MM.1S (cell line): ENCODE measurements around the gene OBSL1.

ENCODE experiments used
- DNase-seq: peaks from one replicate; pipeline ENCODE4 v3.0.0-alpha.2; 2015
- H2AFZ ChIP-seq: fragments of 300-600 bp; sonication (generic); 2 replicates; pipeline ENCODE4 v1.6.0; 2016; ENCODE audit warnings: antibody characterized with exemption, low read length
- H3F3A ChIP-seq: fragments of 300-600 bp; sonication (generic); 2 replicates; pipeline ENCODE4 v1.6.1; 2016; ENCODE audit warnings: mild to moderate bottlenecking, antibody characterized with exemption, low read length, moderate library complexity, mixed read lengths; ENCODE audit not compliant: insufficient read depth
- H3K27ac ChIP-seq: fragments of 300-600 bp; sonication (generic); 2 replicates; pipeline ENCODE4 v1.5.1; 2016; ENCODE audit warnings: mild to moderate bottlenecking, low read length
- H3K27me3 ChIP-seq: fragments of 300-600 bp; sonication (generic); replicated peaks from 2 replicates; pipeline ENCODE4 v1.6.0; 2016; ENCODE audit warnings: low read length; ENCODE audit not compliant: insufficient read depth
- H3K36me3 ChIP-seq: fragments of 300-600 bp; sonication (generic); replicated peaks from 2 replicates; pipeline ENCODE4 v1.6.1; 2016; ENCODE audit warnings: mild to moderate bottlenecking, low read length, mixed read lengths; ENCODE audit not compliant: insufficient read depth
- H3K4me1 ChIP-seq: fragments of 300-600 bp; sonication (generic); 2 replicates; pipeline ENCODE4 v1.6.1; 2016; ENCODE audit warnings: low read length, mixed read lengths
- H3K4me2 ChIP-seq: fragments of 300-600 bp; sonication (generic); 2 replicates; pipeline ENCODE4 v1.6.0; 2016; ENCODE audit warnings: low read depth, low read length
- H3K4me3 ChIP-seq: fragments of 300-600 bp; sonication (generic); 2 replicates; pipeline ENCODE4 v1.5.1; 2016; ENCODE audit warnings: low read length, mixed read lengths
- H3K79me2 ChIP-seq: fragments of 300-600 bp; sonication (generic); 2 replicates; pipeline ENCODE4 v1.6.1; 2016; ENCODE audit warnings: mixed run types, low read length, mixed read lengths
- H3K9ac ChIP-seq: fragments of 300-600 bp; sonication (generic); 2 replicates; pipeline ENCODE4 v1.6.1; 2016; ENCODE audit warnings: low read length, mixed read lengths
- H3K9me2 ChIP-seq: fragments of 300-600 bp; sonication (generic); replicated peaks from 2 replicates; pipeline ENCODE4 v1.6.1; 2016; ENCODE audit warnings: mild to moderate bottlenecking, low read length, mixed read lengths; ENCODE audit not compliant: insufficient read depth
- H3K9me3 ChIP-seq: fragments of 300-600 bp; sonication (generic); replicated peaks from 2 replicates; pipeline ENCODE4 v1.6.1; 2016; ENCODE audit warnings: mild to moderate bottlenecking, low read length, mixed read lengths; ENCODE audit not compliant: insufficient read depth
- H4K20me1 ChIP-seq: fragments of 300-600 bp; sonication (generic); 2 replicates; pipeline ENCODE4 v1.6.1; 2016; ENCODE audit warnings: mild to moderate bottlenecking, low read length, moderate library complexity, mixed read lengths; ENCODE audit not compliant: insufficient read depth
- CTCF ChIP-seq: fragments of 300-600 bp; sonication (generic); IDR thresholded peaks from 2 replicates; pipeline ENCODE4 v1.5.1; 2016; ENCODE audit warnings: antibody characterized with exemption, low read length, mixed read lengths
- EZH2 ChIP-seq: fragments of 300-600 bp; sonication (generic); optimal IDR thresholded peaks from 2 replicates; pipeline ENCODE3; 2017; ENCODE audit warnings: low read depth, mild to moderate bottlenecking, antibody characterized with exemption, low read length, mixed read lengths
- EZH2phosphoT487 ChIP-seq: fragments of 300-600 bp; sonication (generic); IDR thresholded peaks from 2 replicates; pipeline ENCODE4 v1.6.1; 2018; ENCODE audit warnings: antibody characterized with exemption, low read length

Gene OBSL1

GRCh38 chr2:219515874-219516629 is 55.3 kb downstream of the OBSL1 start:
- peaks cover 99% of the 10 kb centered on the region for H3K27me3 ChIP-seq

GRCh38 chr2:219514836-219515235 is 56.5 kb downstream of the OBSL1 start:
- no peaks in the 10 kb centered on the region for H3K9me3 ChIP-seq
- H3K27me3 ChIP-seq, result peaks cover 99% of the 10 kb centered on the region
- H4K20me1 ChIP-seq, result no peaks in the 10 kb centered on the region
- H3F3A ChIP-seq, result no peaks in the 10 kb centered on the region
- no peak overlapping the region for H3K4me2 ChIP-seq
- no peak overlapping the region for H3K9ac ChIP-seq
- H3K9me2 ChIP-seq, result no peaks in the 10 kb centered on the region
- TF ChIP-seq CTCF, result no peak
- TF ChIP-seq EZH2, result no peak
- TF ChIP-seq EZH2phosphoT487, result no peak
- no peaks in the 10 kb centered on the region for H3K4me1 ChIP-seq
- no peaks in the 10 kb centered on the region for H3K36me3 ChIP-seq
- no peak for DNase-seq
- no peak overlapping the region for H2AFZ ChIP-seq
- no peak overlapping the region for H3K4me3 ChIP-seq
- H3K27ac ChIP-seq, result no peak overlapping the region
- H3K79me2 ChIP-seq, result no peaks in the 10 kb centered on the region

More at GRCh38 chr2:219515874-219516629, 55.3 kb downstream of the OBSL1 start:
- no peaks in the 10 kb centered on the region for H3K9me2 ChIP-seq
- H3K27ac ChIP-seq, result no peak overlapping the region
- no peaks in the 10 kb centered on the region for H3K79me2 ChIP-seq
- H3K36me3 ChIP-seq, result no peaks in the 10 kb centered on the region
- DNase-seq, result no peak
- no peaks in the 10 kb centered on the region for H3K4me1 ChIP-seq
- no peak overlapping the region for H3K9ac ChIP-seq
- H3F3A ChIP-seq, result no peaks in the 10 kb centered on the region
- no peak overlapping the region for H2AFZ ChIP-seq
- no peaks in the 10 kb centered on the region for H4K20me1 ChIP-seq
- H3K4me2 ChIP-seq, result no peak overlapping the region
- TF ChIP-seq EZH2 (no peak), CTCF (no peak), EZH2phosphoT487 (no peak)
- H3K9me3 ChIP-seq, result no peaks in the 10 kb centered on the region
- H3K4me3 ChIP-seq, result no peak overlapping the region

- Histone ChIP-seq H3K4me1 (no peaks in the 10 kb centered on the region), H3K9ac (no peak within 1 kb of the TSS), H3K4me2 (no peak within 1 kb of the TSS), H3F3A (no peaks in the 10 kb centered on the region), H3K27ac (no peak within 1 kb of the TSS), H2AFZ (no peak within 1 kb of the TSS), H4K20me1 (no peaks in the 10 kb centered on the region), H3K79me2 (no peaks in the 10 kb centered on the region), H3K27me3 (peaks cover 98% of the 10 kb centered on the region), H3K36me3 (no peaks in the 10 kb centered on the region), H3K9me2 (no peaks in the 10 kb centered on the region), H3K9me3 (no peaks in the 10 kb centered on the region), H3K4me3 (no peak within 1 kb of the TSS)
- TF ChIP-seq EZH2phosphoT487 (no peak), EZH2 (no peak), CTCF (no peak)
- no peak for DNase-seq
These were observed 57.1 kb downstream of the OBSL1 start, which contains the start of gene ASIC4 for GRCh38 chr2:219514196-219514761. TSS of gene ASIC4 (plus strand) at chr2:219514482. CDS start at chr2:219514725, 243 bp downstream.
